HG02973 (cell line): ENCODE data around the gene UTS2.

Experiments used
- ATAC-seq: cut with Tn5 transposase; IDR thresholded peaks from one replicate; pipeline ENCODE4 v1.9.1; 2021; ENCODE audit warnings: moderate library complexity; ENCODE audit not compliant: unreplicated experiment

The UTS2 gene, protein sequence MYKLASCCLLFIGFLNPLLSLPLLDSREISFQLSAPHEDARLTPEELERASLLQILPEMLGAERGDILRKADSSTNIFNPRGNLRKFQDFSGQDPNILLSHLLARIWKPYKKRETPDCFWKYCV

DNA sequence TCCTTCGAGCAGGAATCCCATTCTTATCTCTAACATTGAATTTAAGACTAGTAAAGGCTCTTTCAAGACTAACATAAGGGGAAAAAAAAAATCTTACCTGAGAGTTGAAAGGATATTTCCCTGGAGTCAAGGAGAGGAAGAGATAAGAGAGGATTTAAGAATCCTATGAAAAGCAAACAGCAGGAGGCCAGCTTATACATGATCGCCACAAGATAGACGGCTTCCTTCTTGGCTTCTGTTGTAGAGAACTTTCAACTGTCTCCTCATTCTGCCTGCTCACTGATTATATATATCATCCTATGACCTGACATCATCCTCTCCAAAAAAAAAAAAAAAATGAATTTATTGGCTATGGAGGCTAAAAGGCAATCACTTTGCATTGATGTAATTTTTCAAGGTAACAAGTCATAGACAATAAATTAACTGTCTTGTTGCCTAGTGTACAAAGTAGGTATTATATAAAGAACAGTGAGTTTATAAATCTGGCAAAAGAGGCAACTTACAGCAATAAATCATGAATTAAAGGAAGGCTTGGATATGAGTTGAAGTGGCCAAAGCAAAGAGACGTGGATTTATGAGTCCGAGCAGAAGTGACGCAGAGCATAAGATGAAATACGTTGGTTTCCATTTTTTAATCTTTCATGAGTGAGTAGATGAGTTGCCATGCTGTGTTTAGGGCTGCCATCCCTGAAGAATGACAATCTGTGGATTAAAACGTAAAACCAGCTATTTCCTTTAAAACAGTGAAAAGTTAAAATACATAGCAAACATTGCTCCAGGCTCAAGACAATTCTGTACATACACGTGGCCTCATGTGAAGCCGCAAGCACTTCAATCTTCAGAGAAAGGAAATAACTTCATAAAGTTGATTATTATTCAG, at the start of gene UTS2:
TSS of gene UTS2 (minus strand) at position 262 of the 880 bp plus-strand sequence. CDS start at position 200, 62 bp downstream.
- ATAC-seq = no peak

DNA sequence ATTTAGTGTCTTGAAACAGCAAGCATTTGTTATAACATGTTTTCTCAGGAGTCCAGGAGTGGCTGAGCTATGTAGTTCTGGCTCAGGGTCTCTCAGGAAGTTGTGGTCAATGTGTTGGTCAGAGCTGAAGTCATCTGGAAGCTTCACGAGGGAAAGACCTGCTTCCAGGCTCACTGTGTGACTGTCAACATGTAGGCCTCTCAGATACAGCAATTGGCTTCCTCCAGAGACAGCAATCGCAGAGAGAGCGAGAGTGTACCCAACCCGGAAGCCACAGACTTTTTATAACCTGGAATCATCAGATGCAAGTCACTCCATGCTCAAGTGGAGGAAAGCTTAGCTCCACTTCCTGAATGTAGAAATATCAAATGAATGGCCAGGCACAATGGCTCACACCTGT, 46.9 kb upstream of the UTS2 start:
- no peak for ATAC-seq

DNA sequence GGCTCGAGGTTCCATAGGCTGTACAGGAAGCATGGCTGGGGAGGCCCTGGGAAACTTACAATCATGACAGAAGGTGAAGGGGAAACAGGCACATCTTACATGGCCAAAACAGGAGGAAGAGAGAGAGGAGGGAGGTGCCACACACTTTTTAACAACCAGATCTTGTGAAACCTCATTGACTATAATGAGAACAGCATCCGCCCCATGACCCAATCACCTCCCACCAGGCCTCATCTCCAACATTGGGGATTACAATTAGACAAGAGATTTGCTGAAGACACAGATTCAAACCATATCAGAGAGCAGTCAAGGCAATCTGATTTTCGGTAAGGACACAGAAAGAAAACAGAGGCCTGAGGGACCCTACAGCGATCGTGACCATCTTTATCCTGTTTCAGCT, 46.1 kb upstream of the UTS2 start:
- no peak for ATAC-seq

DNA sequence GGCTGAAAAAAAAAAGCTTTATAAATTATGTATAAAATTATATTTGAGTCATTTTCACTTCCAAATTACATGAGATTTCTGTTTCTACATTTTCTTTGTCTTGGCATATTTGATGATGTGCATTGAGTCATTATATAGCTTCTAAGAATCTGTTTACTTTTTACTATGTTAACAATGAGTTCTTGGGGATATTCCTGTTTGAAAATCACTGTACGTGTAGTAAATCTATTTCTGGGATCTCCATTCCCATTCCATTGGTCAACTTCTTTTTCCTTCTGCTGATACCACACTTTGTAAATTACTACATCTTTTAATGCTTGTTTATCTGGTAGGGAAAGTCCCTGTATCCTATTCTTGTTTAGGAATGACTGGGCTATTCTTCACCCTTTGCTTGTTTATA, 44.1 kb upstream of the UTS2 start:
- no peak for ATAC-seq

DNA sequence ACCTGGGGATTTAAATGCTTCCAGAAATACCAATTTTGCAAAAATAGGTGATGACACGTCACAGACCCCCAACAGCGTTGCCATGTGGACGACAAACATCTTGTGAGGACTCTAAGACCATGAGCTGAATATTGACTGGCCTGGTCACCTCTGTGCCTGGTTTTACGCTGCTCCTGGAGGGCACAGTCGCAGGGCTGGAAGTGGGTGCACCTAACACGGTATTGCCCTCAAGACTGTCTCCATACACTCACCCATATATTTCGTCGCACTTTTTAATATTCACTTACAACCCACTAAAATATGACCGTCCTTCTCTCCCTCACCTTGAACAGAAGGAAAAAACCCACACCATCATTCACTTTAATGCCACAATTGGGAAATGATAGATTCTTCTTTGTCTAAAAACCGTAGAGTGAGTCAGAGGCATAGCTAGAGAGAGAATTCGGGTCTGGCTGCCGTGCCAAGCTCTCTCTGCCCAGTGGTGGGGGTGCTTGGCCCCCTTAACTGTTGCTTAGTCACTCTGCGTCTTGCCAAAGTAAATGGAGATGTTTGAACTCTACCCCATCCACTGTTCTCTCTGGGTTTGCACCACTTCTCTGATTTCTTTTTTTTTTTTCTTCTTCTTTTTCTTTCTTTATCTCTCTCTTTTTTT, 40.8 kb upstream of the UTS2 start:
- ATAC-seq = no peak

DNA sequence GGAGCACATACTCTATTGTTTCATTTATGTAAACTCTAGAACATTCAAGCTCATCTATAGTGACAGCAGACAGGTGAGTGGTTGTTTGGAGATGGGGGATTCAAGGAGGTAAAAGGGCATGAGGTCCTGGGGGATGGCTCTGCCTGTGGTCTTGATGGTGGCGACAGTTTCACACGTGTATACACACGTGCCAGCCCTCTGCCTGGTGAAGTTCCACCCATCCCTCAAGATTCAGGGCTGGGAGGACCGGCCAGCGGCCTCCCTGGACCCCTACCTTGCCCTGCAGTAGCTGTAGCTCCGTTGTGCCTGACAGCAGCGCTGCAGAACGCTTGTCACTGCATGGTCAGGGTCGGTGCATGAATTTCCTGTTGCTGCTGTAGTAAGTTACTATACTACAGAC, 38.9 kb upstream of the UTS2 start:
- no peak for ATAC-seq

DNA sequence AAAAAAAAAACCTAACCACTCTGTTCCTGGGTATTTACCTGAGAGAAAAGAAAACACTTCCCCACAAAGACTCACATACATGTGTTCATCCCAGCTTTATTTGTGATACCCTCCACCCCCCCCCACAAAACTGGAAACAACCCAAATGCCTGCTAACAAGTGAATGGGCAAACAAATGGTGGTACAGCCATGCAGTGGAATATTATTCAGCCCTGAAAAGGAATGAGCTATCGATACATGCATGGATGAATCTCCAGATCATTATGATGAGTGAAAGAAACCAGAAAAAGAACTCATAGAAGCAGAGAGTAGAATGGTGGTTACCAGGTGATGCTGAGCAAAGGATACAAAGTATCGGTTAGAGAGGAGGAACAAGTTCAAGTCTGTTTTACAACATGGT, 38.0 kb upstream of the UTS2 start:
- ATAC-seq = no peak

DNA sequence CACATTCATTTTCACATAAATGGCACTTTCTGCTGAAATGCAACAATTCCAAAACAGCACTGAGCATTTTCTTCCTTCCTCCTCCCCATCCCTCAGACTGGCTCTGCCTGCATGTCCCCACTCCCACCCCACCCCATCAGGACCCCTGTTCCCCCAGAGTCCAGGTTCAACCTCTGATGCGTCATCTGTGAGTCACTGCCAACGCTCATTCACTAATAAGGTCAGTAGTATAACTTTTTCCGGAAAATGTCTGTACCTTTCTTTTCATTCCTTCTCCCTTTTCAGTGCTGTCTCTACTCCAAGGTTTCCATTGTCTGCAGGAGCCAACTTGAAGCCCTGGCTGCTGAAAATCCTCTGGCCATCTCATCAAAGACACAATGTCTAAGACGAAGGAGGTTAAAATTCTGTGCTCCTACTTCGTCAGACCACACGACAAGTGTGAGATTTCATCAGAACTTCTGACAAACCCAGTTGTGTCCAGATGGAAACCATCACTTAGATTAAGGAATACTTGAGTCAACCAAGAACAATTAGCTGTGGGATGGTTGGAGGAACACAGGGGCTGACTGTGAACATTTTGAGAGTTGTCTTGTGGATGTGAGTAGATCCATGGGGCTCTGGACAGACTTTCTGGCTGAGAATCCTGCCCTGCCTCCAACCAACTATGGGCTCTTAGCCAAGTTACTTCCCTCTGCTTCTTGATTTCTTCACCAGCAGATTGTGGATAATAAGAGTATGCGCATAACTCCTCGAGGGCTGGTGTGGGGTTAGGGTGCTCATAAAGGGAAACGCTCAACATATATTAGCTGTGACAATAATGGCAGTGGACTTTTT, 35.6 kb upstream of the UTS2 start:
- no peak for ATAC-seq

DNA sequence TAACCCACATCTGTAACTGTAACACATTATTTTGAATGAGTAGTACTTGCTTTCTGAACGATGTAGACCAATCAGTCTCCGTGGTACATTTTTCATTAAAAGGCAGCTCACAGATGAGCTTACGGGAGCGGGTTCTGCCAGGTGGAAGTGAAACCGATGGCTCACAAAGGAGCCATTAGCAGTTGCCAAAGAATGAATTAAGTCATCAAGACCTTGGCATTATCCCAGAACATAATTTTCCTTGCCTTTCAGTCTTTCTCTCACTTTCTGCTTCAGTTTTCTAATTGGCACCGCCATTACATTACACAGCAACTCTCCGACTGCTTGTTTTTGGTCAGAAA, 33.5 kb upstream of the UTS2 start:
- no peak for ATAC-seq

DNA sequence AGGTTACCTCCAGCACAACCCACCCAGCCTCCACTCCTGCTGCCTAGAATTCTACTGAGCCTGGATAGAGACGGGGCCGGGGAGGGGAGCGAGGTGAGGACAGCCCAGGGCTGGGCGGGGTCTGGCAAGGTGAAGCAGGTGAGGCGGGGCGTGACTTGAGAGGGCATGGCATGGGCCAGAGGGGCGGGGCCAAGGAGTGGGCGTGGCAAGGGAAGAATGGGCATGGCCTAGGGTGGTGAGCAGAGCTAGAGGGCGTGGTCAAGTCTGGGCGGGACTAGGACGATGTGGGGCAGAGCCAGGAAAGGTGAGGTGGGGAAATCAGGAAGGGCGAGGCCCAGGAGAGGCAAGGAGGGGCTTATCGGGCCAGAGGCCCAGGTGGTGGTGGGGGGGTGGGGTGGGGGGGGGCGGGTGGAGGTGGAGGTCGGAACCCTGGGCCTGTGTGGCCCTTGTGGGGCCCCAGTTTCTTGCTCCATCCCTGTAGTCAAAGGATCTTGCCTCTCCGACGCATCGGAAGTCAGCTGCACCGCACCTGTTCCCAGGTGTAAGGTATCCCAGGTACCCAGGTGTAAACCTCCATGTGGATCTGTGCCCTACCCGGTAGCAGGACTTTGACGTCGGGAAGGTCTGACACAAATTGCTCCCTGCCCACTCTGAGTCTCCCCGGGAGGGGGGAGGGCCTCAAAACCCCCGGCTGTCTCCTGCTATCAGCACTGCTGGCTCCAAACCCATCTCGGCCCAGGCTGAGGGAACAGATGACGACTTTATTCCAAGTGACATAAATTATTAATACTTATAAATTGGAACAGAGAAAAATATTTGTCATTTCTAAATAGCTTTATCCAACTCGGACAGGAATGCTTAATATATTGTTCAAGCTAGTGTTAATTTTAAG, 32.9 kb upstream of the UTS2 start:
- no peak for ATAC-seq

DNA sequence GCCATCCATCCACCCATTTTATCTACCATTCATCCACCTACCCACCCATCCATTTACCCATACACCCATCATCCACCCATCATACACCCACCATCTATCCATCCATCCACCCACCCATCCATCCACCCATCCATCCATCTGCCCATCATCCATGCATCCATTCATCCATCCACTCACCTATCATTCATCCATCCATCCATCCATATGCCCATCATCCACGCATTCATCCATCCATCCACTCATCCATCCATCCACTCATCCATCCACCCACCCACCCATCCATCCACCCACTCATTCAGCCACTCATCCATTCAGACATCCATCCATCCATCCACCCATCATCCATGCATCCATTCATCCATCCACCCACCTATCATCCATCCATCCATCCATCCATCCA, 31.9 kb upstream of the UTS2 start:
- ATAC-seq = no peak

DNA sequence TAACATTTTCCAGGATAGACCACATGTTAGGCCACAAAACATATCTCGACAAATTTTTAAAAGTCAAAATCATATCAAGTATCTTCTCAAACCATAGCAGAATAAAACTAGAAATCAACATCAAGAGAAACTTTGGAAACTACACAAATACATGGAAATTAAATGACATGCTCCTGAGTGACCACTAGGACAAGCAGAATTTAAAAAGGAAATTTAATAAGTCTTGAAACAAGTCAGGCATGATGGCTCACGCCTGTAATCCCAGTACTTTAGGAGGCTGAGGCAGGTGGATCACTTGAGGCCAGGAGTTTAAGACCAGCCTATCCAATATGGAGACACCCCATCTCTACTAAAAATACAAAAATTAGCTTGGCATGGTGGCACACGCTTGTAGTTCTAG, 26.4 kb upstream of the UTS2 start:
- no peak for ATAC-seq

DNA sequence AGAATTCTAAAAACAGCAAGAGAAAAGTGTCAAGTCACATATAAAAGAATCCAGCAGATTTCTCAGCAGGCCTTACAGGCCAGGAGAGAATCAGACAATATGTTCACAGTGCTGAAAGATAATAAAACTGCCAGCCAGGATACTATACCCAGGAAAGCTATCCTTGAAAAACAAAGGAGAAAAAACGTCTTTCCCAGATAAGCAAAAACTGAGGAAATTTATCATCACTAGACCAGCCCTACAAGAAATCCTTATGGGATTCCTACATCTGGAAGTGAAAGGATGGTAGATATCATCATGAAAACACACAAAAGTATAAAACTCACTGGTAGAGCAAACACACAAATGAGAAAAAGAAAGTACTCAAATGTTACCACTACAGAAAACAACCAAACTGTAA, 25.2 kb upstream of the UTS2 start:
- no peak for ATAC-seq

DNA sequence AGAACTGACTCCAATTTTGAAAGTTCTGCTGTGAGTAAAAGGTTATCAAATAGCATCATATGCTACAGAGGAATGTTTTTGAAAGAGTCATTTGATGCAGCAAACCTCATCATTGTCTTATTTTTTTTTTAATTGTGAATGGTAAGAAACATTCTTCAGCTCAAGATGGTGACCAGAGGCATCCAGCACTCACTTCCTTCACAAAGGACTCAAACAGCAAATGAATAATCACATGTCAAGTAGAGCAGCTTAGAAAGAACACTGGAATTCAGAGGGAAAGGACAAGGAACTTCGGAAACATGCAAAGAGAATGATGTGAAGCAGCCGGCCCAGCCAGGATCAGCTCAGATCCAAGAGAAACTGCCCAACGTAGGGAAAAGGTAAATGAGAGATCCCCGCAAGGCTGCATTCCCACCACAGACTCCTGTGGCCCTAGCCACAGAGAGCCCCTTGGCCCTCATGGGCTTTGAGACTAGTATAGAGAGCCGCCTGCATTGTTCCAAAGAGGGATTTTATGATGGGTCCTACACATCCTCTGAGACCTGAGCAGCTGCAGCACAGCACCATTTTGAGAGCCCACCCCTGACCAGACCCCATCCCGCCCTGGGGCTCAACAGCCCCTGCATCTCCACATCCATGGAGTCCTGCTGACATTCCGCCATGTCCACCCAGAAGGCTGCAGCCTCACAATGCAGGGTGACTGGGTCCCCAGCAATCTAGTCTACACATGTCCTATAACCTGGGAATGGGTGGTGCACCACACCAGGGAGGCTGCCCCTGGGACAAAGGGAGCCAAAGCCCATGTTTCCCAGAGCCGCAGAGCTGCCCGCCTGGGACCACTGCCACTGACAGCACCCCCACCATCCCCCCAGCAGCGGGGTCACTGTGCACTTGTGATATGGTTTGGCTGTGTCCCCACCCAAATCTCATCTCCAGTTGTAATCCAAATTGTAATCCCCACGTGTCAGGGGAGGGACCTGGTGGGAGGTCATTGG, 21.2 kb upstream of the UTS2 start:
- ATAC-seq = no peak

DNA sequence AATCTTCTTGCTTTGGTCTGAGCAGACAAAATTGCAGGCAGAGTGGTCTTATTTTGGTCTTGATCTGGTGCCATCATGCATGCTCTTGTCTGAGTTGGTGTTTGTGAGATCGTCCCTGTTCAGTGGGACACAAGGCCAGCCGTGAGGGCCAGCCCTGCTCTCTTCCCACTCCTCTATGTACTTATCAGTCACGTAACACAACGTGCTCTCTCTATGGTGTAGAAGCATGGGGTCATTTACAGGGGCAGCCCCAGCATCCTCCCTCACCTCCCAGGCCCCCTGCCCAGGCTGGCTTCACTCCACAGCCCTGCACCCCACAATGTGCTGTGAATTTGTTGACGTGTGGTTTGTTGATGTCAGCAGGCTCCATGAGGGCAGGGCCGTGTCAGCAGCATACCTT, 18.3 kb upstream of the UTS2 start:
- ATAC-seq = no peak

DNA sequence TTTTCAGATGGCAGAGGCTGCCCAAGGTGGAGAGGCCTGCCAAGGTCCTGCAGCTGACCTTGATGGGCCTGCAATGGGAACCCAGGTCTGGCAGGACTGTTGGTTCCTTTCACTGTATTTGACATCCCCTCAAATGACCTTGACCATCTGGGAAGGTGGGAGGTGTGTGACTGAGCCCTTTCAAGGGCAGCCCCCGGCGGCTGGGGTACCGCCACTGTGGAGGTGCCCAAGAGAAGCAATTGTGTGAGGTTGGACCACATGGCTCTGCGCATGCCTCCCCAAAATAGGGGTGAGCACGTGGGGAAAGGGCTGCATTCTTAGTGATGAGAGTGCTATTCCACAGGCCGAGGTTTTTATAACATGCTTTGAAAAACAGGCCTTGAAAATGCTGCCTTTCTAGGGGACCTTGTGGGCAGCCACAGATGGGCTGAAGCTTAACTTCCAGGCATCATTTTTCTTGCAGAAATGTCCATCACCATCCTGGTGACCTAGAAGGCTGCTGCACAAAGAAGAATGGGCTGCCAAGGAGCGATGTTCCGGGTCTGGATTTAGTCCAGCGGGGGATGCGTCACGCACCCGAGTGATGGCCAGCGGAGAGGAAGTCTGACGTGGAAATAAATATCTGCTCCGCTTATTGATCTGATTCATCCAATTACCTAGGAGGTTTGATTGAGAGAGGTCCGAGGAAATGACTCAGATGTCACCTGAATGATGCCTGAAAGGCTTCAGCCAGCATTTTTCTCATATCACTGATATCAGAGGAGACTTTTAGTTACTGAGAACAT, 16.5 kb upstream of the UTS2 start:
- no peak for ATAC-seq

DNA sequence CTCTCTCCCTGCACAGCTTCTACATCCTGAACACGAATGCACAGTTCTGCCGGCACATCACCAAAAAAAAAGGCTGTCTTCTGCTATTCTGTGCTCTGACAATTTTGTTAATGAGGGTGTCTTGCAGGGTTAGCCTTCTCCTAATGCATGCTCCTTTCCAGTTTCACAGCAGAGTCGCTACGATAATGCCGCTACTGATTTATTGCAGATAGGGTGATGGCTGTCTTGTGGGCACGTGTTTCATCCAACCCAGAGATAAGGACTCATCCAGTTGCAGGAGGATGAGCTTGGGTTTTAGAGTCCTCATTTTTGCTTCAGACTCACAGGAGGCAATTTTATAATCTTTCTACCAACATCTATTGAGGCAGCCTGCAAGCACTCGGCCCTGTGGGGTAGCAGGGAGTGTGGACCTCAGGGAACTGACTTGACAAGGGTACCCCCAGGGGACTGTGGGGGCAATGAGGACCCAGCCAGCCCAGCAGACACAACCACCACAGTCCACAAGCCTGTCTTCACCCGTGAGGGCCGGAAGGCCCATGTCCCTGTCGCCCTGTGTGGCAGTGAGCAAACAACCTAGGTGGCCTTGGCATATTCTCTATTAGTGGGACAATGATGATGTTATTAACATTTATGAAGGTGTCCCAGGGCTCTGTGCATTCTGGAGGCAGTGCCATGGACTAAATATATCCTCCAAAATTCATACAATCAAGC, 15.4 kb upstream of the UTS2 start:
- no peak for ATAC-seq

DNA sequence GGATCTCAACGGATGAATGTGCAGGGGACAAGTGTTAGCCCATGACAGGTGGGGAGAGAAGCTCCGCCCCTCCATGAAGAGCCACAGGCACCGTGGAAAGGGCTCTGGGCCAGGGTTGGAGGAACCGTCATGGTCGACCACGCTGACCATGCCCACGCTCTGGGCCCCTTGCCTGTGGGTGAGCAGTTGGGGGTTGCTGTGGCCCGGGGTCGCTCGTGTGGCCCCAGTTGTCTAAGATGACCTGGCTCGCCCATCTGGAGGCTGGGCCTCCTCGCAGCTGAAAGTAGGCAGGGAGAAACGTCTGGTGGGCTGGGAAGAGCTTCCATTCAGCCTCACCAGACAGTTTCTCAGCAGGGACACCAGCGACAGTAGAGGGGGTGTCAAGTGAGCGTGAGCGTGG, 13.1 kb upstream of the UTS2 start:
- ATAC-seq = no peak
